ENCODE results near the gene MFN1. TPM values are rescaled to one million over a fixed set of nuclear protein-coding genes. Genes with fewer than 3 reads are reported as not detected.

Gene MFN1
- total RNA-seq, 1 experiment from 2014 or later, result 45.2 TPM

DNA sequence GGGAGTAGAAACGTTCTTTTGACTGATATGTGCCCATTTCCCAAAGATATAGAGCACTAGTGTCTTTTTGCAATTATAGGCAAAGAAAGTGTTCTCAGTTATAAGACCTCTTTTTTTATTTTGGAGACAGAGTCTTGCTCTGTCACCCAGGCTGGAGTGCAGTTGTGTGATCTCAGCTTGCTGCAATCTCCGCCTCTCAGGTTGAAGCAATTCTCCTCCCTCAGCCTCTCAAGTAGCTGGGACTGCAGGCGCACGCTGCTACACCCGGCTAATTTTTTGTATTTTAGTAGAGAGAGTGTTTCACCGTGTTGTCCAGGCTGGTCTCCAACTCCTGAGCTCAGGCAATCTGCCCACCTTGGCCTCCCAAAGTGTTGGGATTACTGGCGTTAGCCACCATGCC, 45.4 kb upstream of the MFN1 start:
- no peaks in the 10 kb centered on the region for H3K79me1 ChIP-seq (ENCODE audit: insufficient read depth, low read depth, low read length, poor library complexity, severe bottlenecking)
- H2BK15ac ChIP-seq (ENCODE audit: low read depth, low read length), result no peak overlapping the region
- H2BK20ac ChIP-seq (ENCODE audit: low read depth, low read length, poor library complexity, severe bottlenecking), result no peak overlapping the region
- H3T11ph ChIP-seq (ENCODE audit: low read length), result no peak overlapping the region
- H2BK120ac ChIP-seq (ENCODE audit: low read depth, low read length, poor library complexity, severe bottlenecking), result no peak overlapping the region
- DNase-seq, result no peak
- H3K4me2 ChIP-seq (ENCODE audit: insufficient read depth, insufficient read length, low read length), result no peak overlapping the region
- H3K4me1 Mint-ChIP-seq, result peaks cover 3 to 4% of the 10 kb centered on the region in 2 experiments; a peak in 3 of 4 replicates
- TF ChIP-seq, protein P1, sequence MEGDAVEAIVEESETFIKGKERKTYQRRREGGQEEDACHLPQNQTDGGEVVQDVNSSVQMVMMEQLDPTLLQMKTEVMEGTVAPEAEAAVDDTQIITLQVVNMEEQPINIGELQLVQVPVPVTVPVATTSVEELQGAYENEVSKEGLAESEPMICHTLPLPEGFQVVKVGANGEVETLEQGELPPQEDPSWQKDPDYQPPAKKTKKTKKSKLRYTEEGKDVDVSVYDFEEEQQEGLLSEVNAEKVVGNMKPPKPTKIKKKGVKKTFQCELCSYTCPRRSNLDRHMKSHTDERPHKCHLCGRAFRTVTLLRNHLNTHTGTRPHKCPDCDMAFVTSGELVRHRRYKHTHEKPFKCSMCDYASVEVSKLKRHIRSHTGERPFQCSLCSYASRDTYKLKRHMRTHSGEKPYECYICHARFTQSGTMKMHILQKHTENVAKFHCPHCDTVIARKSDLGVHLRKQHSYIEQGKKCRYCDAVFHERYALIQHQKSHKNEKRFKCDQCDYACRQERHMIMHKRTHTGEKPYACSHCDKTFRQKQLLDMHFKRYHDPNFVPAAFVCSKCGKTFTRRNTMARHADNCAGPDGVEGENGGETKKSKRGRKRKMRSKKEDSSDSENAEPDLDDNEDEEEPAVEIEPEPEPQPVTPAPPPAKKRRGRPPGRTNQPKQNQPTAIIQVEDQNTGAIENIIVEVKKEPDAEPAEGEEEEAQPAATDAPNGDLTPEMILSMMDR (conservative IDR thresholded peaks at IDR 0.05), result no peak
- H2BK12ac ChIP-seq (ENCODE audit: insufficient read length, low read depth, low read length), result no peak overlapping the region
- peaks cover 0 to 9% (median 1%) of the 10 kb centered on the region in 3 experiments; a peak in 3 of 7 replicates for H3K36me3 Mint-ChIP-seq (ENCODE audit: insufficient read depth in 1 of 3, low read depth in 3 of 3)
- H3K9me3 Mint-ChIP-seq, result peaks cover 5% of the 10 kb centered on the region in 2 experiments; a peak in 3 of 5 replicates
- no peaks in the 10 kb centered on the region for H3K9me3 ChIP-seq (ENCODE audit: control insufficient read depth, low read depth, low read length)
- H3K4me1 ChIP-seq (ENCODE audit: insufficient read depth, low read length), result no peaks in the 10 kb centered on the region; the same call in 1 of the 2 replicates
- H3K18ac ChIP-seq (ENCODE audit: insufficient read length, low read depth, low read length), result no peak overlapping the region
- no peak overlapping the region for H3K4ac ChIP-seq (ENCODE audit: low read depth, low read length)
- no peak overlapping the region for H3K56ac ChIP-seq (ENCODE audit: insufficient read length, low read depth, low read length)
- H3K27me3 Mint-ChIP-seq (ENCODE audit: low read depth), result no peaks in the 10 kb centered on the region
- H3K27ac ChIP-seq (ENCODE audit: insufficient read length, low read depth, low read length), result no peak overlapping the region
- H3K4me3 Mint-ChIP-seq, result no peak overlapping the region
- H2AFZ ChIP-seq (ENCODE audit: low read length), result no peak overlapping the region
- no peaks in the 10 kb centered on the region for H4K20me1 ChIP-seq (ENCODE audit: control insufficient read depth, insufficient read depth, insufficient read length)
- no peak overlapping the region for H3K23ac ChIP-seq (ENCODE audit: insufficient read length, low read depth, low read length)
- no peak overlapping the region for H3K27ac Mint-ChIP-seq
- H3K9ac ChIP-seq (ENCODE audit: extremely low read depth, insufficient read length, low read length), result no peak overlapping the region
- no peaks in the 10 kb centered on the region for H3K79me2 ChIP-seq (ENCODE audit: insufficient read depth, low read length)
- WGBS (ENCODE audit: extremely low coverage, insufficient read length, low lambda C conversion rate), result no CpG with 5 or more reads among the region's 7 CpGs
- no peak overlapping the region for H2BK5ac ChIP-seq (ENCODE audit: insufficient read length, low read length)
- no peak overlapping the region for H4K91ac ChIP-seq (ENCODE audit: insufficient read length, low read depth, low read length)
- H4K5ac ChIP-seq (ENCODE audit: insufficient read length, low read depth, low read length), result no peak overlapping the region
- H3K14ac ChIP-seq (ENCODE audit: insufficient read depth, low read length), result no peak overlapping the region
- H3K23me2 ChIP-seq (ENCODE audit: insufficient read length, low read depth, low read length, poor library complexity, severe bottlenecking), result no peaks in the 10 kb centered on the region
- H3K27me3 ChIP-seq (ENCODE audit: insufficient read depth, low read length), result no peaks in the 10 kb centered on the region
- H2AK5ac ChIP-seq (ENCODE audit: insufficient read length, low read length), result no peak overlapping the region
- no peak overlapping the region for H4K8ac ChIP-seq (replicated peaks; ENCODE audit: insufficient read length, low read depth, low read length)
